OCI-LY7 (cell line): ENCODE data around the gene HCFC1R1.

Source experiments
- CTCF ChIP-seq: fragments of 200-600 bp; sonication (generic); conservative IDR thresholded peaks from 2 replicates; pipeline ENCODE4 v1.5.1; 2014; ENCODE audit warnings: mild to moderate bottlenecking, antibody characterized with exemption, low read length, moderate library complexity, mixed read lengths
- EZH2phosphoT487 ChIP-seq: fragments of 200-600 bp; sonication (generic); IDR thresholded peaks from 2 replicates; pipeline ENCODE4 v1.6.1; 2018; ENCODE audit warnings: low read depth, borderline replicate concordance, mild to moderate bottlenecking, mixed run types, antibody characterized with exemption, low read length, moderate library complexity, mixed read lengths

- TF ChIP-seq EZH2phosphoT487 (no peak), CTCF (no peak)
Measured at GRCh38 chr16:2996298-2996697, 27.4 kb downstream of the HCFC1R1 start.
